Activated CD4-positive, alpha-beta T cell treated with anti-CD3 and anti-CD28 coated beads for 48 hours (primary cell): ENCODE results near the gene PRR14L.

ENCODE experiments used
- DNase-seq: peaks from one replicate; pipeline ENCODE4 v3.0.0-alpha.2; 2020

PRR14L gene

GRCh38 chr22:31637891-31638618 is 111.9 kb downstream of the PRR14L start:
- no peak for DNase-seq

- no peak for DNase-seq
Measured at GRCh38 chr22:31637447-31637890, 112.5 kb downstream of the PRR14L start.

GRCh38 chr22:31635638-31636306 is 114.2 kb downstream of the PRR14L start:
- DNase-seq = no peak

GRCh38 chr22:31631436-31631835 is 118.5 kb downstream of the PRR14L start:
- no peak for DNase-seq
